GM21717 (cell line): ENCODE results near the gene CENPX.

Source experiments
- ATAC-seq: cut with Tn5 transposase; IDR thresholded peaks from one replicate; pipeline ENCODE4 v1.9.1; 2021; ENCODE audit warnings: mild to moderate bottlenecking, moderate library complexity; ENCODE audit not compliant: unreplicated experiment

CENPX gene

DNA sequence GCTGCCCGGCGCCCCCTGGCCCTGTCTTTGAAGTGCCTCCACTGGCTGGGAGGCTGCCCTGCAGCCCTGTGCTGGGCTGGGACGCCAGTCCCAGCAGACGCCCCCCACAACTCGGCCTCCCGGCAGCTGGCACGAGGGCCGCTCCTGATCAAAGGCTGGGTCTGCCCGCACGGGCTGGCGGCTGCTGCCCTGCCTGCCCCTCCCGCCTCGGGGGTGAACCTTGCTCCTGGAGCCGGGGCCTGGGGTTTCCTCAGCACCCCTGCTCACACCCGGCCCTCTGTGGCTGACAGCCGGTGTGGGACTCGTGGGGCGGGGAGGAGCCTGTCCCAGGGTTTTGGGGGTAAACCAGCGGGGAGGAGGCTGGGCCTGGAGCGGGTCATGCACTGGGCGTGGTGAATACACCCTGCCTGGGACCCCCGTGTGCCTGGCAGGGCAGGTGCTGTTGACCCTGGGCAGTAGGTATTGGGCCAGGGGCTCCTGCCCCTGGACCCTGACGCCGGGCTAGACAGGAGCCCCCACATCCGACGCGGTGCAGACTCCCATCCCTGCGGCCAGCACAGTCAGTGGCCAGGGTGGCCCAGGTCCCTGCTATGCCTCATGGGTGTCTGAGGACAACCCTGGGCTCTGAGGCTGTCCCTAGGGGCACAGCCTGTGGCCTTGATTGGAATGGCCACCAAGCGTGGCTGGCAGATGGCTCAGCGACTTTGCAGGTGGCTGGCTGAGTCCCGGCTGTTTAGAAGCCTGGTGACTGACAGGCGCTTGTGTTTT is 21.7 kb downstream of the CENPX start:
- ATAC-seq = no peak

DNA sequence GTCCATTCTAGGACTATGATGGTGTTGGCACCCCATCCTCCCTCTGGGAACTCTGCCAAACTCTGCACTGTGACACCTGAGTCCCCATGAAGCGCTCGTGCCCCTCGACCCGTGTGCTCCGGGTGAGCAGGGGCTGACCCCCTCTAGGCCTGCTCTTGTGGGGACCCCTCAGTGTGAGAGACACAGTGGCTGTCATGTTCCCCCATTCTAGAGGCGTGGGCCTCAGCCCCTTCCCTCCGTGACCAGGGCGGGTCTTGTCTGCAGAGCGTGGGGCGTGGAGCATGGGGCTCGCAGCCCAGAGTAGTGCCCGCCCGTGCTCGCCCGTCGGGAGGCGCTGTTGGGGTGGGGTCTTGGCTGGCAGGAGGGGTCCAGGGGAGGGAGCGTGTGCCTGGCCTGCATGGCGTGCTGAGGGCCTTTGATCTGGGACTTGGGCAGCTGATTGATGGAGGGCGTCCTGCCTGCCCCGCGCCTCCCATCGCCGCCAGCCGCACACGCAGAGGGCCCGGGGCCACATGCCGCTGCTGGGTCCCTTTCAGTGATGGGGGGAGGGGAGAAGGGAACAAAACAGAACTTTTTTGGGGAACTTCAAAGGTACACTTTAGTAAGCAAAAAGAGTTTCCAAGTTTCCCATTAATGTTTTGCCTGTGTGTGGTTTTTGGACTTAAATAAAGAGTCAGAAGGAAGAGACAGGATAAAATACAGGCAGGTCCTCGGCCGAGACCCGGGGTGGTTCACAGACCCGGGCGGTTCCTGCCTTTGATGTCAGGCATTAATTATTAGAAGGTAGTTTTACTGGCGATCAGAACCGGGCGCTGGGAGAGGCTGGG is 22.5 kb downstream of the CENPX start:
- no peak for ATAC-seq

DNA sequence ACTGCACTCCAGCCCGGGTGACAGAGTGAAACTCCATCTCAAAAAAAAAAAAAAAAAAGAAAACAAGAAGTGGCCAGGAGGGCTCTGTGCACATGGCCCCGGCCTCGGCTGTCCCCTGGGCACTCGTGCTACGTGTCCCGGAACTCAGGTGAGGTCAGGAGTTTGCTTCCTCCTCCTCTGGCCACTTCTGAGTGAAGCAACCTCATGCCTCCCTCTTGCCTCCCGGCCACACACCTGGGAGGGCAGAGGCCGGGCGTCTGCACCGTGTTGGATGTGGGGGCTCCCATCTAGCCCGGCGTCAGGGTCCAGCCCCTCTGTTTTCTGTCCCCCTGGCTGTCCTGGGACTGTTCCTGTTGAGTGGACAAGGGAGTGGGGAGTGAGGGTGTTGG is 23.1 kb downstream of the CENPX start:
- no peak for ATAC-seq

DNA sequence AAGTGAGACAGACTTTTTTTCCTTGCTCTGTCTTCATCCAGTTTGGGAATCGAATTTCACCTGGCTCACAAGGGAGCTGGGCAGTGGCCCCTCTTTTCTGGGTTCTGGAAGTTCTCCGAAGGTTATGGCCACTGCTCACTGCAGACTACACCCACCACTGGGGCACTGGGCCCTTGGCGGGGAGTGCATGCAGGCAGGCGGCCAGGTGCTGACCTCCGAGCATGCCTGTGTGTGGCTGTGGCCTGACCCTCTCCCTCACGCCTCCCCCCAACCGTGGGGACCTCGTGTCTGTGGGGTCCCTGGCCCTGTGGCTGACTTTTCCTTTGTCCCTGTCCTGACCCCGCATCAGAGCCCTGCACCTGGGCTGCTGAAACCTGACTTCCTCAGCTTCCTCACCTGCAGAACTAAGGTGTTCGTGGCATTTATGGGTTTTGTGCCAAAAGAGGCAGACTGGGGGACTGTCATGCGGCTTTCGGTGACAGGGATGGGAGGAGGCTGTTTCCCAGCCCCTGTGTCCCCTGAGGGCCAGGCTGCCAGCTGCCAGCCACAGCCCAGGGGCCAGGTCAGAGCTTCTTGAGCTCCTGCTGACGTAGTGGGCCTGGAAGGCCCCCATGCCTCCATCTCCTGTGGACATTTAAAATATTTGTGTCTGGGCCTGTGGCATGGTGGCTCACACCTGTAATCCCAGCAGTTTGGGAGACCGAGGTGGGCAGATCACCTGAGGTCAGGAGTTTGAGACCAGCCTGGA is 23.8 kb downstream of the CENPX start:
- no peak for ATAC-seq

DNA sequence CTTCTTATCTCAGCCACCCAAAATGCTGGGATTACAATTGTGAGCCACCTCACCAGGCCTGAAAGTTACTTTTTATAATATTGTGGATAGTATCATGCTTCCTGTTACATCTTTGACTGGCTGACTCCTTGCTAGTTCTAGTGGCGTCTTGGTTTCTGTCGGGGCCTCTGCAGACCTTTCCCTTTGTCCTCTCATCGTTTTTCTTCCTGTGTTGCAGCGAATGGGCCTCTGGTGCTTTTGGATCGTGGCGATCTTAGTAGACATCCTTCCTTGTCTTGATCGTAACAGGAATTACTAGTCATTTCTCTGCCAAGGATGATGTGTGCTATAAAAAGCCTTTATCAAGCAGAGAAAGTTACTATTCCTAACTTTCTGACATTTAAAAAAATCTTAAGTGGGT is 24.5 kb downstream of the CENPX start:
- no peak for ATAC-seq

DNA sequence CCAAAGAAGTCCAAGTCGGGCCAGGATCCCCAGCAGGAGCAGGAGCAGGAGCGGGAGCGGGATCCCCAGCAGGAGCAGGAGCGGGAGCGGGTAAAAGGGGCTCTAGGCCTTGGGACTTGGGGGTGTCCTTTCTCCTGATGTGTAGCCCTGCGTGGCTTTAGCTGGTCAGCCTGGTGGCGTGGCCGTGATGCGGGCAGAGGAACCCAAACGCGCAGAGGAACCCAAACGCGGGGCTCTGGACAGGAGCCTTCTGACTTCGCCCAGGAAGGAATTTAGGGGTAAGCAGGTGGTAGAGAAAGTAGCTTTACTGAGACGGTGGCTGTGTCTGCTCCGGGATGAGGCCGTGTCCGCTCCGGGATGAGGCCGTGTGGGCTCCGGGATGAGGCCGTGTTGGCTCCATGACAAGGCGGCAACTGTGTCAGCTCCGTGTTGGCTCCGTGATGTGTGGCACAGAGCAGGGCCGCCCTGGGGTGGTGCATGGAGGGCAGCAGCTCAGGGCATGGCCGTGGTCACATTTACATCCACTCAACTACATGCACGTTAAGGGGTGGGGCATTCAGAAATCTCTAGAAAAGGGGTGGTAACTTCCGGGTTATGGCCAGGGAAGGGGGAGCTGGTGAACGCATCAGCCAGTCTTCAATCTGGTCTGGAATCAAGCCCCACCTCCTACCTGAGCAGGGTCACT is 25.8 kb downstream of the CENPX start:
- ATAC-seq = no peak

DNA sequence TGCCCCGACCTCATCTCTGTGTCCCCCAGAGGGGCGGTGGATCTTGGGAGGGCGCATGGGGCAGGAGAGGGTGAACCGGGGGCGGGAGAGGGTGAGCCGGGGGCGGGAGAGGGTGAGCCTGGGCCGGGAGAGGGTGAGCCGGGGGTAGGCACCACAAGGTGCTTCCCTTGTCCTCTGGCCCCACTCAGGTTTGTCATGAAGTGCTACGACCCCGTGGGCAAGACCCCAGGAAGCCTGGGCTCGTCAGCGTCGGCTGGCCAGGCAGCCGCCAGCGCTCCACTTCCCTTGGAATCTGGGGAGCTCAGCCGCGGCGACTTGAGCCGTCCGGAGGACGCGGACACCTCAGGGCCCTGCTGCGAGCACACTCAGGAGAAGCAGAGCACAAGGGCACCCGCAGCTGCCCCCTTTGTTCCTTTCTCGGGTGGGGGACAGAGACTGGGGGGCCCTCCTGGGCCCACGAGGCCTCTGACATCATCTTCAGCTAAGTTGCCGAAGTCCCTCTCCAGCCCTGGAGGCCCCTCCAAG is 26.4 kb downstream of the CENPX start:
- ATAC-seq = no peak

DNA sequence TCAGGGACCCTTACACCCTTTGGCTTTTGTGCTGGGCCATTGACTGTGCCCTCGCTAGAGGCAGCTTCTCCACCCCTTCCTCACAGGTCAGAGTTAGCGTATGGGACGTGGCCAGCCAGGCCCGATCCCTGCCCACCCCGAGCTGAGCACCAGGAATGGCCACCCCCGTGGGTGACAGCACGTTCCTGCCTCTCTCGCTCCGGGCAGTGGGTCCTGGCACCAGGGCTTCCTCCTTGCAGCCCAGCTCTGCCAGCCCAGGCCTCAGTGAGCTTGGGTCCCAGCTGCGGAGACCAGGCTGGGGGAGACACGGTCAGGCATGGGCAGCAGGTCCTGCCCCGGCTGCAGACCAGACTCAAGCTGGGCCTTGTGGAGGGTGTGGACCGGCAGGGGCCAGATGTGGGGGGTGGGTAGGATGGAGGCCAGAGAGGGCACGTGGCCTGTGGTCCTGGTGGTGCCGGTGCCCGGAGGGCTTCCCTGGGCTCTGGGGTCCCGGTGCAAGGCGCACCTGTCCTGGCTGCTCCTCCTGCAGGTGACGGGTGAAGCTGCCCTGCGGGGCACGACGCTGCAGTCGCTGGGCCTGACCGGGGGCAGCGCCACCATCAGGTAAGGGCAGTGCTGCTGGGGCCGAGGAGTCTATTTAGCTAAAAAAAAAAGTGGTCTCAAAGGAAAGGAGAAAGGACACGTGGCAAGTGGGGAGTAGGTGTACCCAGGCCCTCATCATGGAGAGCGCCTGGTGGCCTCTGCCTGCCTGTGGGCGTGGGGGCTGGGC is 27.0 kb downstream of the CENPX start:
- ATAC-seq = no peak

DNA sequence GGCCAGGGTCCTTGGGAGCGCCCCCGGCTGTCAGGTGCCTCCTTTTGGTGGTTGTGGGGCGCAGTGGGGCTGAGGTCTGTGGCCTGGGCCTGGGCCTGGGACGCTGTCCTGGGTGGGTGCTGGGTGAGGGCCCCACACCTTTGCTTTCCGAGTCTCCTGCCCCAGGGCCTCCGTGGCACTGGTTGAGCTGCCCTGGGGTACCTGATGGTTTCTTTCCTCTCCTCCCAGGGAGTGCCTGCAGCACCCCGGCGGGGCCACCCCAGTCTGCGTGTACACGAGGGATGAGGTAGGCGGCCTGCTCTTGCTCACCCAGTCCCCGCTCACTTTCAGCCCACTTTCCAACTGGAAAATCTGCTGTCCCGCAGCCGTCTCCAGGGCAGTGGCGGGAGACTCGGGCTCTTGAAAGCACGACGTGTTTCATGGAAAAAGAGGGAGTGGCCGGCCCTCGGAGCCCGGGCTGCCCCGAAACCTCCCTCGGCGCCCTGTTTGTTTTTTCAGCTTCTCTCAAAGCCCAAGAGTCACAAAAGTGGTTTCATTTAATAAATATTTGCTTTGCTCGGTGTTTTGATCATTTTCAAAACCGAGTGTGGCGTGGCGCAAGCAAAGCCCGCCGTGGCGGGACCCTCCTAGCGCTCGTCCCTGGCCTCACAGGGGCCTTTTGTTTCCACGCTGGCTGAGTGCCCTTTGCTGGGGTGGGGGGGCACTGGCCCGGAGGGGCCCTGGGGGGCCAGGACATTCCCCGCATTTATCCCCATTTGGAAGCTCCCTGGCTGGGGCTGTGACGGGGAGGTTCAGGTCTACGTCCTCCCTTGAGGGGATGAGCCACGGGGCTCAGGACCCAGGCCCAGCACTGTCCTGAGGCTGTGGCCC is 27.9 kb downstream of the CENPX start:
- ATAC-seq = no peak

DNA sequence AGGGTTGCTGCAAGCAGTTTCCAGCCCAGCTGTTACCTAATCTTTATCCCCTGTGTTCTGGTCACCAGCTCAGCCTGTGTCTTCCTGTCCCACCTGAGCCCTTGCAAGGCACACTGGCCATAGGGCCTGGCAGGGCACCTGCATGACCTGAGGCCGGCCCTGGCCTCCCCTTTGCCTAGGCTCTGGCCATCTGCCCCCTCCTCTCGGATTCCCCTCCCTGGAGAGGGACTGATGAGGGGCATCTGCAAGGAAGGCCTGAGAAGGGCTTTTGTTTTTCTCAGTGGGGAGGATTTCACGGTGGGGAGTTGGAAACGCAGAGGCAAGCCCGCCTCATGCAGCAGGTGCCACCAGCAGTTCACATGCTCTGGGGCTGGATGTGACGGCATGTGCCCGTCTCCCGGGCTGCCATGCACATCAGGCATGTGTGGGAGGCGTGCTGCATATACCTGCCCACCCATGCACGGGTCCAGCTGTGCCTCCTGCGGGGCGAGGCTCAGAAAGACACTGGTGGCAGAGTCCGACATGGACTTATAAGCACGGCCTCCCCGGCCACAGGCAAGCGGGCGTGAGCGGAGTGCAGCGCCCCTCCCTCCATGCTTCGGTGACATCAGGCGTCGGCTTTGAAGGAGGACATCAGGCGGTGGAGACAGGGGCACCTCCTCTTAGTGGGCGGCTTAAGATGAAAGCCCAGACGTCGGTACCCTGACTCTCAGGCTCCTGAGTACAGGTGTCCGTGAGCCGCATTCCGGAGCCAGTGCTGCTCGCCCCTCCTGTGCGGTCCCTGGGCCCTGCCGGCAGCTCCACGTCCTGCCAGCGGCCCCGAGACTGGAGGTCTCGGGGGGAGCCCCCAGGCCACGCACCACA is 28.7 kb downstream of the CENPX start:
- no peak for ATAC-seq

DNA sequence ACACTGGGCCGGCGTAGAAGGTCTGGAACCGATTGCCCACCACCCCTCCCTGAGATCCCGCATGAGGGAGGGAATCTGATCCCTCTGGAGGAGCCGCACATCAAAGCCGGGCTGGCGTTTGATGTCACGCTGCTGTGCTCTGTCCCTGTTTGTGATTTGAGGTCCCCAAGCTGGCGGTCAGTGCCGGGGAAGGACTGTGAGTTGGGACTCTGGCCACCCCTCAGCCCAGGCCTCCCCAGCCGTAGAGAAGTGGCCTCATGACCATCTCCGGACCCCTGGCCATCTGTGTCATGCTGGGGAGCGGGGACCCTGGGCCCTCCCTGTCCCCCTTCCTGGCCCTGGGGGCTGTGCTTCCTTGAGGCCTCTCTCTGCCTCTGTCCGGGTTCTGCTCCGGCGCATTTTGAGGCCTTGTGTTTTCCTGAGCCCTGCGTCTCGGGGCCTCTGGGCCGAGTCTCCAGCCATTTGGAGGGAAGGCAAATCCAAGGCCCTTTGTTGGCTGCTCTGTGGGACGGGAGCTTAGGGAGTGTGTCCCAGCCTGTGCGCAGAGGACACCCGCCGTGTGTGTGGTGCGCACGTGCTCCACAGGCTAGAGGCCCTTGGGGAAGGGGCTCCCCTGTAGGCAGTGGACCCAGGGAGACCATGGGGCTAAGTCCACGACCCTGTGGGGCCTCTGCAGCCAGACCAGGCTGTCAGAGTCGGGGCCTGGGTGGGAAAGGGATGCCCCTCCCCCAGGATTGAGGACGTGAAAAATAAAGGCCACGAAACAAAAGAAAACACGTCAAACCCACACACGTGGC is 30.2 kb downstream of the CENPX start:
- ATAC-seq = no peak

DNA sequence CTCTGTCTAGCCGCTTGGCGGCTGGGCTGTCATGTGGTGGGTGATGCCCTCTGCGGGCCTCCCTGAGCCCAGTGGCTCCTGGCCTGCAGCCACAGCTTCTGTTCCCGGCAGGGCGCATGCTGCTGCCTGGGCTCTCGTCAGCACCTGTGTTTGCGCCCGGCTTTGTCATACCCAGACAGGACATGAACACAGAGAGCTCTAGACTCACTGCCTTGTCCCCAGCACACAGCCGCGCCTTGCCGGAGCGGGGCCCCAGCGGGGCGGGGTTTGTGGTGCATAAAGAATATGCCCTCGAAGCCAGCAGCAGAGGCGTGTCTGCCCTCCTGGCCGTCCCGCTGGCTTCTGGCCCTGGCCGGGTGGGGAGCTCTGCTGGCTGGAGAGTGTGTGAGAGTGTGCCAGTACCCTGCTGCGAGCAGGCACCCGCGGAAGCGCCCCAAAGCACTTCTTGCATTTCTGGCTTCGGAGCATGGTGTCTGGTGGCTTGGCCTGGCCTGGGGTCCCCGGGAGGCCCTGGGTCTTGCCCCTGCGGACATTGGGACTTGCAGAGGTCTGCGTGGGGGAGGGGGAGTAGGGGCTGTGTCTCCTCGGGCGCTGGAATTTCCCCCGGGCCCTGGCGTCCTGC is 30.9 kb downstream of the CENPX start:
- no peak for ATAC-seq

DNA sequence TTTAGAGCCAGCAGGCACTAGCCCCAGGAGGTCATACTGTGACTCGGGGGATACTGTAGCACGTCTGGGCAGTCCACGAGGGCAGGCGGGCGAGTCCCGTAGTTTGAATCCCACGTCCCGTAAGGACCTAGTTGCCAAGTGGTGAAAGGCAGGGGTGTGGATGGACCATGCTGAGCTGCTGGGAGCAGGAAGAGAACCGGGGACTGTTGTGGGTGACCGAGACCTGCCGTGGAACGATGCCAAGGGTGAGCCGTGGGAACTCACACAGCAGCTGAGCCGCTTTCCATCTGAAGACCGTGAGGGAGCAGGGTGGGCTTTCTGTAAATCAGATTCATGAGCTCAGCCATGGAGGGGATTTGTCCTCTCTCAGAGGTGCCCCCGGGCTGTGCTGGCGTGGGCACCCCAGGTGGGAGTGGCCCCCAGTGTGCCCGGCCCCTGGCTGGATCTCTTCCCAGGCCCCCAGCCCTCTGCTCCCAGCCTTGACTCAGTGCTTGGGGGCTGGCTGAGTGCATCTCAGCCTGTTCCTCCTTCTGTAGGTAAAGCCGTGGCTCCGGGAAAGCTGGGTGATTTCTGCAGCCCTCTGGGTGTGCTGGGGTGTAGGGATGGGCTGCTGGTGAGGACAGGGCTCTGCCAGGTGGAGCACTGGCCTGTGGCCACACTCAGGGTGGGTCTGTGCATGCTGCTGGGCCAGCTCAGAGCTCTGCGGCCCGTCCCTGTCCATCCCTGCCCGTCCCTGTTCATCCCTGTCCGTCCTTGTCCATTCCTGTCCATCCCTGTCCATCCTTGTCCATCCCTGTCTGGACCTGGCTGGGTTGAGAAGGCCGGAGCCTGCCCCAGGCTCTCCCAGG is 31.6 kb downstream of the CENPX start:
- ATAC-seq = no peak

DNA sequence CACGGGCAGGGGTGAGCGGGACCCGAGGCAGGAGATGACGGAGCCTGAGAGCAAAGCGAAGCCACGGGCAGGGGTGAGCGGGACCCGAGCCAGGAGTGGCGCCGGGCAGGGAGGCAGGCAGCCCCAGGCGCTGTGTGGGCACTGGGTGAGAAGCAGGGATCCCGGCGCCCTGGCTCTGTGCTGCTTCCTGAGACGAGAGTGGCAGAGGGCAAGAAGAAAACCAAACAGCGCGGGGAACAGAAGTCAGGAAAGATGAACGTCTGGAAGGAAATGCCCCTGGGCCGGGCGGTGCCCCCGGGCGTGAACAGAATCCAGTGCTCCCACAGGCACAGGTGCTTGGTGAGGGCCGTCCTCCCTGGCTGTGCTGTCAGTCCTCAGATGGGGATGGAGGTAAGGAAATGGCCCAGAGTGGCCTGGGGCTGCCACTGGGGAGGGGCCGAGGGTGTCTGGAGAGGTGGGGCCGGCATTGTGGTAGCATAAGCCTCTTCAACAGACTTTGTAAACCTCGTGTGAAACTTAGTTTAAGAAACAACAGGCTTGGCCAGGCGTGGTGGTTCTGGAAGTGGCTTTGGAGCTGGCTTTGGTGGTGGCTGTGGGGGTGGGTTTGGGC is 35.4 kb downstream of the CENPX start:
- ATAC-seq = no peak

DNA sequence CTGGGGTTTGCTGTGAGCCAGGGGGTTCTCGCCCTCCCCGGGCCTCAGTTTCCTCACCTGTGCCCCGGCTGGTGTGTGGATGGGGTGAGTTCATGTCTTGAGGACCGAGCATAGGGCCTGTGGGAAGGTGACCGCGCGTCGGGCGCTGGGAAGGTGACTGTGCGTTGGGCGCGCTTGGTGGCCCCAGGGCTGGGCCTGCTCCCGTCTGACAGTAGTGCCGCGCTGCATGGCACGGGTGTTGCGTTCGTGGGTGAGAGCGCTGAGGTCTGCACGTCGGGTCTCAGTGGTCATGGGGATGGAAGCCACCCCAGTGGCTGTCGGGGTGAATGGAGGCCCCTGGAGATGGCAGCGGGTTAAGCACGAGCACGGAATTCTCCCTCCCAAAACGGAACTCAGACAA is 36.1 kb downstream of the CENPX start:
- ATAC-seq = no peak
